MCF 10A (cell line): ENCODE results near the gene SPTBN2. TPM values are rescaled to one million over a fixed set of nuclear protein-coding genes. Genes with fewer than 3 reads are reported as not detected.
"Not testable (repeated sequence)": the region's sequence is repeated elsewhere in the genome, so short reads cannot be mapped to it uniquely, and the experiment has no call there.

Experiments
- BruUV-seq: library from RNA; stranded (reverse); fragments of 400-500 nt; replicated peaks from 2 replicates; lab custom pipeline; 2021; lab: Mats Ljungman, UMichigan
- CTCF ChIA-PET: fragments of 300-600 bp; sonication (Branson Sonifier 250); formaldehyde crosslinking; extraction: SDS; loops from one replicate; lab custom pipeline; 2021; ENCODE audit warnings: antibody characterized with exemption, inconsistent platforms; lab: Yijun Ruan, JAX
- POLR2A ChIA-PET: fragments of 300-600, 350-650 bp; sonication (Branson Sonifier 250); formaldehyde crosslinking; extraction: SDS; loops from one replicate; lab custom pipeline; 2020; ENCODE audit warnings: antibody characterized with exemption, inconsistent platforms; lab: Yijun Ruan, JAX
- DNase-seq: peaks from one replicate; pipeline ENCODE4 v3.0.0-alpha.2; 2018; ENCODE audit not compliant: unreplicated experiment
- H3K27ac Mint-ChIP-seq: one replicate; pipeline ENCODE4 v1.8.0; 2022; ENCODE audit warnings: mild to moderate bottlenecking, low read depth, mixed read lengths; ENCODE audit not compliant: unreplicated experiment
- H3K27me3 Mint-ChIP-seq: one replicate; pipeline ENCODE4 v1.8.0; 2022; ENCODE audit warnings: mixed read lengths; ENCODE audit not compliant: insufficient read depth, unreplicated experiment
- H3K36me3 Mint-ChIP-seq: one replicate; pipeline ENCODE4 v1.8.0; 2022; ENCODE audit warnings: mild to moderate bottlenecking, moderate library complexity, mixed read lengths; ENCODE audit not compliant: insufficient read depth, unreplicated experiment
- H3K4me1 Mint-ChIP-seq: one replicate; pipeline ENCODE4 v1.8.0; 2022; ENCODE audit warnings: mixed read lengths; ENCODE audit not compliant: insufficient read depth, unreplicated experiment
- H3K4me3 Mint-ChIP-seq: one replicate; pipeline ENCODE4 v1.8.0; 2022; ENCODE audit warnings: mild to moderate bottlenecking, moderate library complexity, mixed read lengths; ENCODE audit not compliant: unreplicated experiment
- H3K9me3 Mint-ChIP-seq: one replicate; pipeline ENCODE4 v1.8.0; 2022; ENCODE audit warnings: mixed read lengths; ENCODE audit not compliant: unreplicated experiment
- CTCF ChIP-seq: fragments of 200-600 bp; IDR thresholded peaks from one replicate; pipeline ENCODE4 v1.8.0; 2022; ENCODE audit warnings: antibody characterized with exemption, mild to moderate bottlenecking; ENCODE audit not compliant: unreplicated experiment
- intact Hi-C: fragments of 100-400 bp; cut with micrococcal nuclease; formaldehyde crosslinking; loops from 2 replicates; pipeline ENCODE4 v1.14.1; 2022
- total RNA-seq: library from RNA; stranded (reverse); gene quantifications from 2 replicates; pipeline ENCODE4 v1.2.3, GENCODE V29; 2022

Gene SPTBN2
- total RNA-seq, 1 experiment from 2014 or later: 47.2 TPM

GRCh38 chr11:66727282-66728037 lies 1.6 kb downstream of the SPTBN2 start:
- Mint-ChIP-seq H3K4me3 (peak overlapping the region; percentile 82), H3K4me1 (peaks cover 18% of the 10 kb centered on the region), H3K27ac (peak overlapping the region; percentile 49), H3K27me3 (no peaks in the 10 kb centered on the region), H3K36me3 (no peaks in the 10 kb centered on the region), H3K9me3 (no peaks in the 10 kb centered on the region)
- BruUV-seq: no TSS peak
- ChIA-PET POLR2A (interaction anchor here (0.6 to 5.1 kb wide), 13 partner anchors 8 to 231 kb away, joined by 3 to 63 read pairs (median 4); no protein-coding TSS in a partner anchor), CTCF (interaction anchor here (0.7 to 2.5 kb wide), 4 partner anchors 21 to 126 kb away, joined by 3 to 10 read pairs (median 6); no protein-coding TSS in a partner anchor)
- intact Hi-C loops: loop anchor here (10.0 kb wide), 1 partner anchor 107 kb away; no protein-coding TSS in a partner anchor
- peak; percentile 40 for DNase-seq
- TF ChIP-seq CTCF: no peak

GRCh38 chr11:66725647-66726046 lies 3.4 kb downstream of the SPTBN2 start:
- intact Hi-C loops: loop anchor here (10.0 kb wide), 1 partner anchor 109 kb away; no protein-coding TSS in a partner anchor

GRCh38 chr11:66725114-66725513 lies 3.9 kb downstream of the SPTBN2 start:
- CTCF ChIA-PET: interaction anchor here (0.5 to 2.5 kb wide), 6 partner anchors 15 to 255 kb away, joined by 4 to 8 read pairs (median 5); no protein-coding TSS in a partner anchor
- H3K4me3 Mint-ChIP-seq: no peak overlapping the region
- intact Hi-C loops: loop anchor here (10.0 kb wide), 1 partner anchor 110 kb away; no protein-coding TSS in a partner anchor

More at GRCh38 chr11:66725647-66726046, 3.4 kb downstream of the SPTBN2 start:
- ChIA-PET POLR2A (interaction anchor here (1.1 to 5.1 kb wide), 7 partner anchors 9 to 41 kb away, joined by 3 to 63 read pairs (median 7); no protein-coding TSS in a partner anchor), CTCF (interaction anchor here (1.2 to 2.5 kb wide), 4 partner anchors 15 to 109 kb away, joined by 4 to 8 read pairs (median 6); no protein-coding TSS in a partner anchor)
- H3K27me3 Mint-ChIP-seq: no peaks in the 10 kb centered on the region
- H3K27ac Mint-ChIP-seq: no peak overlapping the region
- H3K9me3 Mint-ChIP-seq: no peaks in the 10 kb centered on the region
- TF ChIP-seq CTCF: no peak
- H3K36me3 Mint-ChIP-seq: no peaks in the 10 kb centered on the region
- BruUV-seq: no TSS peak
- no peak overlapping the region for H3K4me3 Mint-ChIP-seq
- peaks cover 20% of the 10 kb centered on the region for H3K4me1 Mint-ChIP-seq
- no peak for DNase-seq

GRCh38 chr11:66724167-66724566 lies 4.8 kb downstream of the SPTBN2 start:
- H3K27ac Mint-ChIP-seq, DNase-seq, H3K27me3 Mint-ChIP-seq, H3K4me3 Mint-ChIP-seq, BruUV-seq, H3K9me3 Mint-ChIP-seq: not testable (repeated sequence)
- peaks cover 27% of the 10 kb centered on the region for H3K4me1 Mint-ChIP-seq
- ChIA-PET CTCF (interaction anchor here (0.6 to 2.2 kb wide), 6 partner anchors 21 to 232 kb away, joined by 3 to 6 read pairs (median 4); no protein-coding TSS in a partner anchor), POLR2A (interaction anchor here (0.7 to 5.1 kb wide), 5 partner anchors 9 to 43 kb away, joined by 3 to 63 read pairs (median 4); no protein-coding TSS in a partner anchor)
- H3K36me3 Mint-ChIP-seq: peaks cover 13% of the 10 kb centered on the region
- intact Hi-C loops: loop anchor here (10.0 kb wide), 1 partner anchor 111 kb away; no protein-coding TSS in a partner anchor

More at GRCh38 chr11:66725114-66725513, 3.9 kb downstream of the SPTBN2 start:
- POLR2A ChIA-PET: interaction anchor here (0.6 to 5.1 kb wide), 6 partner anchors 12 to 42 kb away, joined by 3 to 63 read pairs (median 8); no protein-coding TSS in a partner anchor
- TF ChIP-seq CTCF: no peak
- H3K4me1 Mint-ChIP-seq: peaks cover 26% of the 10 kb centered on the region
- H3K9me3 Mint-ChIP-seq: no peaks in the 10 kb centered on the region
- H3K36me3 Mint-ChIP-seq: peaks cover 5% of the 10 kb centered on the region
- no peak for DNase-seq
- BruUV-seq: no TSS peak
- no peaks in the 10 kb centered on the region for H3K27me3 Mint-ChIP-seq
- H3K27ac Mint-ChIP-seq: no peak overlapping the region
